Activated naive CD4-positive, alpha-beta T cell treated with anti-CD3 and anti-CD28 coated beads for 36 hours (primary cell): Measurements from ENCODE around the gene GPC2. TPM values are rescaled to one million over a fixed set of nuclear protein-coding genes. Genes with fewer than 3 reads are reported as not detected.
A peak's percentile ranks its signal among the peaks of the same experiment; 100 is the strongest.
"Not testable (repeated sequence)": the region's sequence is repeated elsewhere in the genome, so short reads cannot be mapped to it uniquely, and the experiment has no call there.

ENCODE experiments used
- CTCF ChIA-PET: fragments of 350-600 bp; sonication (Branson Sonifier 250); formaldehyde crosslinking; loops from one replicate; lab custom pipeline; 2021; ENCODE audit warnings: antibody characterized with exemption; lab: Charles Lee
- DNase-seq: peaks from one replicate; pipeline ENCODE4 v3.0.0-alpha.2; 2020
- H3K27ac Mint-ChIP-seq: one replicate; pipeline ENCODE4 v1.8.0; 2021; ENCODE audit warnings: mild to moderate bottlenecking, mixed read lengths
- H3K27me3 Mint-ChIP-seq: one replicate; pipeline ENCODE4 v1.8.0; 2021; ENCODE audit warnings: low read depth, mixed read lengths
- H3K36me3 Mint-ChIP-seq: one replicate; pipeline ENCODE4 v1.8.0; 2021; ENCODE audit warnings: low read depth, mixed read lengths
- H3K4me1 Mint-ChIP-seq: one replicate; pipeline ENCODE4 v1.8.0; 2021; ENCODE audit warnings: low read depth, mixed read lengths
- H3K4me3 Mint-ChIP-seq: one replicate; pipeline ENCODE4 v1.8.0; 2021; ENCODE audit warnings: mild to moderate bottlenecking, moderate library complexity, mixed read lengths
- H3K9me3 Mint-ChIP-seq: one replicate; pipeline ENCODE4 v1.8.0; 2021; ENCODE audit warnings: mixed read lengths
- intact Hi-C: fragments of 100-400 bp; cut with micrococcal nuclease; formaldehyde crosslinking; loops from one replicate; pipeline ENCODE4 v1.15.1; 2023
- total RNA-seq, 2 experiments: library from RNA; stranded (reverse); gene quantifications; one replicate each; pipeline ENCODE4 v1.2.3, GENCODE V29; 2021

Gene GPC2
- total RNA-seq, 2 experiments from 2014 or later: 7.6 to 9.5 TPM

DNA sequence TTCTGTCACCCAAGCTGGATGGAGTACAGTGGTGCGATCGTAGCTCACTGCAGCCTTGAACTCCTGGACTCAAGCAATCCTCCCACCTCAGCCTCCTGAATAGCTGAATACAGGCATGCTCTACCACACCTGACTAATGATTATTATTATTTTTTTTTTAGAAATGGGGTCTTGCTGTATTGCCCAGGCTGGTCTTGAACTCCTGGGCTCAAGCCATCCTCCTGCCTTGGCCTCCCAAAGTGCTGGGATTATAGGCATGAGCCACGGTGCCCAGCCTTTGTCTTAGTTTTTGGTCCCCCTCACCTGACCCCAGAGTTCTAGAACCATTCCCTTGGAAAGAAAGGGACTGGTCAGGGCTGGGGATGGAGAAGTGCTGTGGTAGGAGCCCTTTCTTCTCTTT is 2.9 kb upstream of the GPC2 start:
- Mint-ChIP-seq H3K27ac (peak overlapping the region; percentile 72), H3K4me3 (peak overlapping the region; percentile 44), H3K4me1 (peaks cover 49% of the 10 kb centered on the region)
- CTCF ChIA-PET: interaction anchor here (0.6 to 4.3 kb wide), 6 partner anchors 9 to 190 kb away, joined by 3 to 30 read pairs (median 4); no protein-coding TSS in a partner anchor
- H3K9me3 Mint-ChIP-seq, H3K36me3 Mint-ChIP-seq, DNase-seq, H3K27me3 Mint-ChIP-seq, intact Hi-C loops: not testable (repeated sequence)

- H3K27ac Mint-ChIP-seq: no peak overlapping the region
These were observed 811 bp downstream of the GPC2 start for GRCh38 chr7:100176096-100177044.

GRCh38 chr7:100175296-100175935 is 1.8 kb downstream of the GPC2 start:
- CTCF ChIA-PET: interaction anchor here (0.9 to 1.0 kb wide), 2 partner anchors 10 to 15 kb away, joined by 3 read pairs; no protein-coding TSS in a partner anchor
- Mint-ChIP-seq H3K4me1 (peaks cover 32% of the 10 kb centered on the region), H3K27me3 (no peaks in the 10 kb centered on the region), H3K27ac (no peak overlapping the region), H3K9me3 (no peaks in the 10 kb centered on the region), H3K4me3 (no peak overlapping the region), H3K36me3 (peaks cover 1% of the 10 kb centered on the region)
- no peak for DNase-seq
- intact Hi-C loops: loop anchor here (5.0 kb wide), 2 partner anchors 37 to 97 kb away; no protein-coding TSS in a partner anchor

More at GRCh38 chr7:100176096-100177044, 811 bp downstream of the GPC2 start:
- peaks cover 35% of the 10 kb centered on the region for H3K4me1 Mint-ChIP-seq
- no peak for DNase-seq
- H3K36me3 Mint-ChIP-seq: no peaks in the 10 kb centered on the region
- H3K4me3 Mint-ChIP-seq: peak overlapping the region; percentile 80
- H3K27me3 Mint-ChIP-seq: no peaks in the 10 kb centered on the region
- intact Hi-C loops: loop anchor here (1.0 to 5.0 kb wide), 6 partner anchors 8 to 252 kb away; partner anchors contain the start of genes AP4M1, GAL3ST4, LAMTOR4 and MCM7
- no peaks in the 10 kb centered on the region for H3K9me3 Mint-ChIP-seq
- CTCF ChIA-PET: interaction anchor here (0.9 to 4.3 kb wide), 4 partner anchors 11 to 46 kb away, joined by 3 to 30 read pairs (median 3); no protein-coding TSS in a partner anchor

DNA sequence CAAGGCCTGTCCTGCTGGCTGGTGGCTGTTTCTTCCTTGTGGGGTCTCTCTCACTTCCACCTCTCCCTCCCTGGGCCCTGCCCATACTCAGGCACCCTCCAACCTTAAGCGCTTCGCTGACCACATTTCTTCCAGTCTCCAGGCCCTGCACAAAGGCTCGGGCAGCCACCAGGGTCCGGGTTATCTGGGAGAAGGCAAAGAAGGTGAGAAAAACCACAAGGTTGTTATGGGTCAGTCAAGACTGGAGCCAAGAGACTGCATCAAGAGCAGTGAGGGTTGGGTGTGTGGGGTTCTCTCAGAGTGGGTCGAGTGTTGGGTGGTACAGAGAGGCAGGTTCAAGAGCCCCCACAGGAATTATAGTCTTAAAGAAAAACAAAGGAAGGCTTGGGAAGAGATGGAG is 2.6 kb downstream of the GPC2 start:
- CTCF ChIA-PET: no interaction called here
- intact Hi-C loops: no loop called here
- peaks cover 37% of the 10 kb centered on the region for H3K4me1 Mint-ChIP-seq
- peaks cover 1% of the 10 kb centered on the region for H3K36me3 Mint-ChIP-seq
- no peak for DNase-seq
- H3K4me3 Mint-ChIP-seq: no peak overlapping the region
- no peaks in the 10 kb centered on the region for H3K27me3 Mint-ChIP-seq
- no peaks in the 10 kb centered on the region for H3K9me3 Mint-ChIP-seq
- no peak overlapping the region for H3K27ac Mint-ChIP-seq

DNA sequence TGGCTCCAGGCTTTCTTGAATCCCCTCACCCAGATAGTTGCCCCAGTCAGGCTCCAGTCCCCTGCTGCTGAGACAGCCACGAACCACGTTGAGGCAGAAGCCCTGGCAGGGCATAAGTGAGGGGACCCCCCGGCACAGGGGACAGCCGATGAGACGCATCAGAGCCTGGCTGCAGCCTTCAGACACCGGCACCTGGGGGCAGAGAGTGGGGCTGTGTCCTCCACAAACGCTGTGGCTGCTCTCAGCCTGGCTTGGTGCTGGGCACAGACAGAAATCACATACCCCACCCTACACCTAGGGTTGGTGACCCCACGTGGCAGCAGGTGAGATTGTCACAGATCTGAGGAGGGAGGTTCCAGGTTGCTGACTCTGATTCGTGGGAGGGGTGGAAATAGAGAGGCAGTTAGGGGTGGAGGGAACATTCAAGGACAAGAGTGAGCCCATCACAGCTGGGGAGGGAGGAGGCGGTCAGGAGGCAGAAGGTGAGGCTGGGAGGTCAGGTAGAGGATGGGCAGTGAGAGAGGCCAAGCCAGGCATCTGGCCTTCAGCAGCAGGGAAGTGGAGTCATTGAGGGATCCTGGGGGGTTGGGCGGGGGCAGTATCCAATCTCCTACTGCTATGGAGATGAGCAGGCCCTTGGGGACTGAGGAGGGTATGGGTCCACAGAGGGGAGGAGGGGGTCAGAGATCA is 3.2 kb downstream of the GPC2 start:
- Mint-ChIP-seq H3K36me3 (peaks cover 1% of the 10 kb centered on the region), H3K4me1 (peaks cover 44% of the 10 kb centered on the region), H3K4me3 (no peak overlapping the region), H3K9me3 (no peaks in the 10 kb centered on the region), H3K27me3 (no peaks in the 10 kb centered on the region), H3K27ac (peak overlapping the region; percentile 26)
- intact Hi-C loops: no loop called here
- CTCF ChIA-PET: no interaction called here
- no peak for DNase-seq

GRCh38 chr7:100171840-100172239 is 5.3 kb downstream of the GPC2 start:
- Mint-ChIP-seq H3K9me3 (no peaks in the 10 kb centered on the region), H3K27ac (no peak overlapping the region), H3K4me1 (peaks cover 59% of the 10 kb centered on the region), H3K36me3 (peaks cover 1% of the 10 kb centered on the region), H3K27me3 (no peaks in the 10 kb centered on the region), H3K4me3 (peak overlapping the region; percentile 71)
- intact Hi-C loops: no loop called here
- CTCF ChIA-PET: interaction anchor here (0.6 kb wide), 2 partner anchors 24 to 720 kb away, joined by 4 to 5 read pairs; no protein-coding TSS in a partner anchor
- no peak for DNase-seq

GRCh38 chr7:100171087-100171681 is 6.0 kb downstream of the GPC2 start:
- peak; percentile 45 for DNase-seq
- no peaks in the 10 kb centered on the region for H3K9me3 Mint-ChIP-seq

DNA sequence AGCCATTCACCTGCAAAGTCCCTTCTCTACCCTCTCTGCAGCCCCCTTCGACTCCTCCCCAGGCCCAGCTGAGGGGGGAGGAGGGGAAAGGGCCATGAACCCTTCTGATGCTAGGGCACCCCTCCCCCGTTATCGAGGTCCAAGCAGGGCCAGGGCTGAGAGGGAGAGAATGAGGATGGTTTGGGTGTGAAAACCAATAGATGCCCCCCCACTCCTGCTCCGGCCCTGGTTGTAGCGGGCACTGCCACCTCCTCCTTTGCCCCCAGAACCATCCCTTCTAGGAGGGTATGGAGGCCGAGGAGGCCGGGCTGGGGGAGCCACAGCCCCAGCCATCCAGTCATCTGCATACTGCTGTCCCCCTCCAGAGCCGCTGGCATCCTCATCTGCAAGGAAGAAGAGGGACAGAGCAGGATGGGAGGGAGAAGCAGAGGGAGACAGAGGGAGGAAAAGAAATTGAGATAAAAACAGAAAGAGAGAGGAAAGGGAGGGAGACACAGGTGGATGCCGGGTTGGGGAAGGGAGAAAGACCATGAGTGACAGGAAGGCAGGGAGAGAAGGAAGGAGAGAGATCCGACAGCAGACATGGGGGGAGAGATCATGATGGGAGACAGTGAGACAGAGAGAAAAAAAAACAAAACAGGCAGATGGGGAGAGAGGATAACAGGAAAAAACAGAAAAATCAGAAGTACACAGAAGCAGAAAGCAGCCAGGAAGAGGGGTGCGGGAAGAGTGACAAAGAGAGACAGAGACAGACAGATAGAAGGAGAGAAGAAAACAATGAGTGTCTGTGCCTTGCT is 6.9 kb downstream of the GPC2 start:
- Mint-ChIP-seq H3K27ac (peak overlapping the region; percentile 51), H3K4me3 (peak overlapping the region; percentile 62), H3K9me3 (no peaks in the 10 kb centered on the region), H3K27me3 (no peaks in the 10 kb centered on the region), H3K36me3 (peaks cover 2% of the 10 kb centered on the region), H3K4me1 (peaks cover 60% of the 10 kb centered on the region)
- no peak for DNase-seq
- intact Hi-C loops: no loop called here
- CTCF ChIA-PET: interaction anchor here (1.0 kb wide), 1 partner anchor 40 kb away, joined by 3 read pairs; no protein-coding TSS in a partner anchor

More at GRCh38 chr7:100171087-100171681, 6.0 kb downstream of the GPC2 start:
- no peaks in the 10 kb centered on the region for H3K27me3 Mint-ChIP-seq
- peaks cover 1% of the 10 kb centered on the region for H3K36me3 Mint-ChIP-seq
- intact Hi-C loops: no loop called here
- CTCF ChIA-PET: no interaction called here
- no peak overlapping the region for H3K27ac Mint-ChIP-seq
- H3K4me1 Mint-ChIP-seq: peaks cover 61% of the 10 kb centered on the region
- peak overlapping the region; percentile 62 for H3K4me3 Mint-ChIP-seq

DNA sequence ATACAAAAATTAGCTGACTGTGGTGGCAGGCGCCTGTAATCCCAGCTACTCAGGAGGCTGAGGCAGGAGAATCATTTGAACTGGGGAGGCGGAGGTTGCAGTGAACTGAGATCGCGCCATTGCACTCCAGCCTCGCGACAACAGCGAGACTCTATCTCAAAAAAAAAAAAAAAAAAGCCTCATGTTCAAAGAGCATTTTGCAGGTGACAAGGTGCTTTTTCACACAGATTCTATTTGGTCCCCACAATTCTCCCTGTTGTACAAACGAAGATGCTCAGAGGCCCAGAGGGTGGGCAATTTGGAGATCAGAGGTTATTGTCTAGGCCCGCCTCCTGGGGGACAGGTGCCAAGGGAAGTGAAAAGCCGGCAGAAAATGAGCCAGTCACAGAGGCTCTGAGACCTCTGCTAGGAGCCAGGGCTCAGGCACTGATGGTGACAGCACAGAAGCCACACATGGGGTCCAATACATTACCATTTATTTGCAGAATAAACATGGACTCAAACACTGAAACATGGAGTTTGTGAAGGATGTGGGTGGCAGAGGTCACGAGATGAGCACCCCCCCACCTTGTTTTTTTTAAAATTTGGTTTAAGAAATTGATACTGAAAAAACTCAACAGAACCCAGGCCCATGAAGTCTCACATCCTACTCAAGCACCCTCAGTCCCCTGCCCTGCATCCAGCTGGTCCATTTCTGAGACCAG is 7.9 kb downstream of the GPC2 start:
- Mint-ChIP-seq H3K27ac (peak overlapping the region; percentile 85), H3K27me3 (no peaks in the 10 kb centered on the region), H3K4me1 (peaks cover 60% of the 10 kb centered on the region), H3K36me3 (peaks cover 3% of the 10 kb centered on the region), H3K4me3 (peak overlapping the region; percentile 78), H3K9me3 (no peaks in the 10 kb centered on the region)
- CTCF ChIA-PET: interaction anchor here (1.0 to 1.5 kb wide), 2 partner anchors 24 to 41 kb away, joined by 3 read pairs; no protein-coding TSS in a partner anchor
- peak; percentile 59 for DNase-seq
- intact Hi-C loops: no loop called here

DNA sequence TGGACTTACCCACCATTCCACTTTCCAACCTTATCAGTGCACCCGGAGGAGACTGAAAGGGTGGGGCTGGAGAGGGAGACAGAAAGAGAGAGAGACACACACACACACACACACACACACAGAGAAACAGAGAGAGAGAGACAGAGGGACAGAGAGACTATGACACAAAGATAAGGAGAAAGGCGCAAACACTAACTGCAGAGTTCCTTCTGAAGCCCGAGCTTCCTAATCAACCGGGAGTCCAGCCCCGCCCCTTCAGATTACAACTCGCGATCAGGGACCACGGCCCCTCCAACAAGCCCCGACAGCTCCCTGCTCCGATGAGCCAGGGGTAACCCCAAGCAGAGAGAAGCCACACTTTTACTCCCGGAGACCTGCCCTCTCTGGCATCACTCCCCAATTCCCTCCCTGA is 9.3 kb downstream of the GPC2 start:
- Mint-ChIP-seq H3K4me3 (peak overlapping the region; percentile 78), H3K27ac (peak overlapping the region; percentile 85), H3K4me1 (peaks cover 72% of the 10 kb centered on the region), H3K36me3 (peaks cover 3% of the 10 kb centered on the region), H3K9me3 (no peaks in the 10 kb centered on the region), H3K27me3 (no peaks in the 10 kb centered on the region)
- DNase-seq: peak; percentile 35
- intact Hi-C loops: loop anchor here (1.0 kb wide), 2 partner anchors 9 to 20 kb away; partner anchors contain the start of genes GPC2, LAMTOR4 and STAG3
- CTCF ChIA-PET: interaction anchor here (0.7 to 2.6 kb wide), 10 partner anchors 8 to 240 kb away, joined by 3 to 12 read pairs (median 4); no protein-coding TSS in a partner anchor
